GM19025 (cell line): ENCODE data around the gene PIK3CA.
"Not testable (repeated sequence)": the region's sequence is repeated elsewhere in the genome, so short reads cannot be mapped to it uniquely, and the experiment has no call there.

Source experiments
- ATAC-seq: cut with Tn5 transposase; IDR thresholded peaks from one replicate; pipeline ENCODE4 v1.9.1; 2021; ENCODE audit warnings: mild to moderate bottlenecking, low read depth, moderate library complexity; ENCODE audit not compliant: unreplicated experiment

Gene PIK3CA

GRCh38 chr3:179147873-179148615 is at the start of gene PIK3CA:
PIK3CA (plus strand) TSS chr3:179148357; CDS start chr3:179198826, 50,469 bp downstream.
- ATAC-seq, result peak; percentile 66

- ATAC-seq, result no peak
Observed at GRCh38 chr3:179098388-179099077, 49.6 kb upstream of the PIK3CA start.

GRCh38 chr3:179100652-179101051 is 47.5 kb upstream of the PIK3CA start:
- no peak for ATAC-seq

- no peak for ATAC-seq
Observed at GRCh38 chr3:179105881-179106280, 42.3 kb upstream of the PIK3CA start.

- ATAC-seq, result no peak
Observed at GRCh38 chr3:179107617-179108016, 40.5 kb upstream of the PIK3CA start.

- ATAC-seq, result no peak
Observed at GRCh38 chr3:179108086-179108485, 40.1 kb upstream of the PIK3CA start.

GRCh38 chr3:179113903-179114302 is 34.3 kb upstream of the PIK3CA start:
- no peak for ATAC-seq

GRCh38 chr3:179115444-179115843 is 32.7 kb upstream of the PIK3CA start:
- not testable (repeated sequence) for ATAC-seq

GRCh38 chr3:179116816-179117215 is 31.3 kb upstream of the PIK3CA start:
- ATAC-seq, result no peak

- ATAC-seq, result not testable (repeated sequence)
Observed at GRCh38 chr3:179132191-179132890, 15.8 kb upstream of the PIK3CA start.

GRCh38 chr3:179133575-179133974 is 14.6 kb upstream of the PIK3CA start:
- ATAC-seq, result no peak

- no peak for ATAC-seq
Observed at GRCh38 chr3:179136195-179136594, 12.0 kb upstream of the PIK3CA start.

GRCh38 chr3:179141890-179142289 is 6.3 kb upstream of the PIK3CA start:
- ATAC-seq, result no peak

- ATAC-seq, result no peak
Observed at GRCh38 chr3:179146911-179147513, 1.1 kb upstream of the PIK3CA start.

GRCh38 chr3:179147514-179147872 is 664 bp upstream of the PIK3CA start:
- peak; percentile 23 for ATAC-seq

- peak; percentile 28 for ATAC-seq
Observed at GRCh38 chr3:179148616-179149405, 654 bp downstream of the PIK3CA start.

GRCh38 chr3:179149406-179149867 is 1.3 kb downstream of the PIK3CA start:
- ATAC-seq, result peak; percentile 23

GRCh38 chr3:179149951-179150350 is 1.8 kb downstream of the PIK3CA start:
- no peak for ATAC-seq

GRCh38 chr3:179150610-179151009 is 2.5 kb downstream of the PIK3CA start:
- ATAC-seq, result no peak

GRCh38 chr3:179151474-179151873 is 3.3 kb downstream of the PIK3CA start:
- no peak for ATAC-seq
